UCSD-AML1 (cell line): ENCODE data around the gene CATSPER1.
"Not testable (repeated sequence)": the region's sequence is repeated elsewhere in the genome, so short reads cannot be mapped to it uniquely, and the experiment has no call there.

ENCODE experiments used
- DNase-seq: peaks from one replicate; lab custom pipeline; 2025; ENCODE audit not compliant: unreplicated experiment; lab: John Stamatoyannopoulos, UW

The CATSPER1 gene

GRCh38 chr11:66020618-66021357, 5.5 kb downstream of the CATSPER1 start:
- DNase-seq: peak; percentile 81

DNA sequence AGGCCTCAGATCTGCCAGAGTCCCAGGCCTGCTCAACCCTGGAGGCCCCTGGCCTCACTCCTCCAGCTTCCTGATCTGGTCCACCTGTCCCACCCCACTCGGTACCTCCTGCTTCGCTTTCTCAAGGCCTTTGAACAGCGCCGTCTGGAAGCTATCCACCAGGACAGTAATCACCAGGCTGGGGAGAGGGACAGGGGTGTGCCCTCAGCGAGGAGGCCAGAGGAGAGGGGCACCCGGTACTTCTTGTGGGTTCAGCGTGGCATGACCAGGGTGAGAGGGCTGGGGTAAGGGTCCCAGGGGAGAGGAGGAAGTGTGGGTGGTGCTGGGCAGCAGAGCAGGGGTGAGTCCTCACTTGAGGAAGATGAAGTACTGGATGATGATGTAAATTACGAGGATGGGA, 6.1 kb downstream of the CATSPER1 start:
- no peak for DNase-seq

DNA sequence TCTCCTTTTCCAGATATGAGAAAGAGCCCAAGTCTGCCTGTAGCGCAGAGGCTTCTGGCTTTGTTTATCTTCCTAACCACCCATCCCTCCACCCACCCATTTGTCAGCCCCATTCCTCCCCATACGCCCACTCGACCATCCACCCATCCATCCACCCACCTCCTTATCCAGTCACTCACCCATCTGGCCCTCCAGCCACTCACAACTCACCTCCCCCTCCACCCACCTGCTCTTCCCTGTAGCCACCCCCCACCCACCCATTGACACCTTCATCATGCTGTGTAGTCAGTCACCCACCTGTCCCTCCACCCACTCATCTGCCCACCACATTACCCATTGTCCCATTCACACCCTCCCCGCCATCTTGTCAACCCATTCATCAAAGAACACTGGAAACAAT, 9.0 kb downstream of the CATSPER1 start:
- DNase-seq: no peak

DNA sequence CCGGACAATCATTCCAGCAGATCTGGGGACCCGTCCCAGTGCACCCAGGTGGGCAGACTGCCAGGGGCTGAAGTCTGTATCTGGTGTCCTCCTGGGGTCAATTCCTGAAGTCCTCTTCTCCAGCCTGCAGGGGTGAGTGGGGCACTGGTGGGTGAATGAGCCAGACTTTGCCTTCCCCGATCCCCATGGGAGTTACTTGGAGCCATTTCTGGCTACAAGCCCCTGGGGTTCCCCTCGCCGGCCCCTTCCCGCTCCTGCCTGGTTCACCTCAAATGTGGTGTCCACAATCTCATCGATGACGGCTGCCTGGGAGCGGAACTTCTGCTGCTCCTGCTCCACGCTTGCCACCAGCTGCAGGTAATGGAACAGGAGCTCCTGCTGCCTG, 9.5 kb downstream of the CATSPER1 start:
- DNase-seq: no peak

DNA sequence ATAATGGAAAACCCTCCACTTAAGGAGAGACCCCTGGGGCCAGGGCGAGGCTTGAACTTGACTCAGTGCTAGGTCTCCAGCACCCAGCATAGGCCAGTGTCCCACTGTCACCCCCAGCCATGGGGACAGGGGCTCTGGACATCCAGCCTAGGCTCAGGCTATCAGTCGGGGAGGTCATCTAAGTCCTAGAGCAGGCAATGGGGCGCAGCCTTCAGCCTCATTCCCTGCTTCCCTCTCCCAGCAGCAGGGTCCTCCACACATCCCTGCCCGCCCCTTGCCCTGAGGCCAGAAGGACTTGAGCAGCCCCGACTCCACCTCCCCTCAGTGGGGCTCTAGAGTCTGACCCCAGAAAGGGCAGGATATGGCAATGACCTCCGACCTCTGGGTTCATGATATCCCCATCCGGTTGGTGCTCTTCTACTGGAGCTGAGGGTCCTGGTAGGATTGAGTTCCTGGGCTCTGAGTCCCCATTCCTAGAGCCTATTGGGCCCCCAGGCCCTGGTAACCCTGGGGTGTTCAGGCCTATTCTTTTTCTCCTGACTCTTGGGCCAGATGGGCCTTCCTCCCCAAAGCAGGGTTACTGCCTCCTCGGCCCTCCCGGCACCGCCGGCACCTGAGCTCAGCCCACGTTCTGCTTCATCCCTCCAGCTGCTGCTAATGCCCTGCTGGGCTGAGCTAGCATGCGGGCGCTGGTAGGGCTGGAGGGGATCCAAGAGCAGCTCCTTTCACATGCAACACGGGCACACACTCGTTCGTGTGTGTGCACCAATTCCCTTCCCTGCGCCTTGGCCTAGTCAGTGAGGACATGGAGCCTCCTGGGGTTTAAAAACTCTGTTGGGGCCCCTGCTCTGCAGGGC, 10.1 kb downstream of the CATSPER1 start:
- DNase-seq: no peak

DNA sequence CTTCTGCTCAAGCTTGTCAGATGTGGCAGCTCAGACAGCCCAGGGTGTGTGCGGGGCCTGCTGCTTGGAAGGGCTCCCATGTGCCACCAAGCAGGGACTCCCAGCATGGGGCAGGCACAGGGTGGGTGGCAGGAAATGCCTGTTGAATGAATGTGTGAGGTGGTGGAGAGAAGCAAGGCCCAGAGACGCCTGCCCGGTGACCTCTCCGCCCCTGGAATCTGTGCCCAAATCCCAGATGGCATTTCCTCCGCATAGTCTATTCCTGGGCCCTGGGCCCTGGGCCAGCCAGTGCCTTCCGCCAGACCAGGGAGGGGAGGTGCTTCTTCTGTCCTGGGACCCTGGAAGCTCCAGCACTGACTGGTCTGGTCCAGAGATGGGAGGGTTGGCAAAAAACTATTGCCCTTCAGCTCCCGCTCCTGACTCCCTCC, 10.8 kb downstream of the CATSPER1 start:
- DNase-seq: no peak

GRCh38 chr11:66014804-66015453, 11.3 kb downstream of the CATSPER1 start:
- no peak for DNase-seq

DNA sequence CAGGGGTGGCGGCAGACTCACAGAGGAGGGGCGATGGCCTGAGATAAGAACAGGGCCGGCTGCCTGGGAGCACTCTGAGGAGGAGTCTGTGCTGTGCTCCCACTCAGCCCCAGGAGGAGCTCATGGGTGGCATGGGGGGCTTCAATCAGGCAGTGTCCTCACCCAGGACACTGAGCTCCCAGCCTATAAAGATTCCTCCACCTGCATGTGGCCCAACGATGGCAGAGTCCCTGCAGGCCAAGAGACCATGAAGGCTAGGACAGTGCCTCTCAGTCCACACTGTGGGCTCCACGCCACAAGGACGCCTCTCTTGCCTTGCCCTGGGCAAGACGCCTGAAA, 12.5 kb downstream of the CATSPER1 start:
- no peak for DNase-seq

GRCh38 chr11:66012946-66013761, 13.1 kb downstream of the CATSPER1 start:
- peak; percentile 46 for DNase-seq

GRCh38 chr11:66012371-66012945, 13.8 kb downstream of the CATSPER1 start:
- DNase-seq: no peak

DNA sequence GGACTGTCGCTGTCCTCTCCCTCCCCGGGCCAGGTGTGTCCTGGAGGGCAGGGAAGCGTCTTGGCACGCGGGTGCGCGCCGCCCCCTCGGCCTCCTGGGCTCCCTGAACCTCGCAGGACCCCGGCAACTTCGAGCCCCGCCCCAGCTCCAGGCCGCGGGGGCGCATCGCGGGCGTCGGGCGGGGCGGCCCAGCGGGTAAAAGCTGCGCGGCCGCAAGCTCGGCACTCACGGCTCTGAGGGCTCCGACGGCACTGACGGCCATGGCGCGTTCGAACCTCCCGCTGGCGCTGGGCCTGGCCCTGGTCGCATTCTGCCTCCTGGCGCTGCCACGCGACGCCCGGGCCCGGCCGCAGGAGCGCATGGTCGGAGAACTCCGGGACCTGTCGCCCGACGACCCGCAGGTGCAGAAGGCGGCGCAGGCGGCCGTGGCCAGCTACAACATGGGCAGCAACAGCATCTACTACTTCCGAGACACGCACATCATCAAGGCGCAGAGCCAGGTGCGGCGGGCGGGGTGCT, 14.4 kb downstream of the CATSPER1 start, which contains the start of gene CST6:
TSS of gene CST6 (plus strand) at position 224 of the 519 bp plus-strand sequence. CDS start at position 261, 37 bp downstream.
- DNase-seq: no peak

DNA sequence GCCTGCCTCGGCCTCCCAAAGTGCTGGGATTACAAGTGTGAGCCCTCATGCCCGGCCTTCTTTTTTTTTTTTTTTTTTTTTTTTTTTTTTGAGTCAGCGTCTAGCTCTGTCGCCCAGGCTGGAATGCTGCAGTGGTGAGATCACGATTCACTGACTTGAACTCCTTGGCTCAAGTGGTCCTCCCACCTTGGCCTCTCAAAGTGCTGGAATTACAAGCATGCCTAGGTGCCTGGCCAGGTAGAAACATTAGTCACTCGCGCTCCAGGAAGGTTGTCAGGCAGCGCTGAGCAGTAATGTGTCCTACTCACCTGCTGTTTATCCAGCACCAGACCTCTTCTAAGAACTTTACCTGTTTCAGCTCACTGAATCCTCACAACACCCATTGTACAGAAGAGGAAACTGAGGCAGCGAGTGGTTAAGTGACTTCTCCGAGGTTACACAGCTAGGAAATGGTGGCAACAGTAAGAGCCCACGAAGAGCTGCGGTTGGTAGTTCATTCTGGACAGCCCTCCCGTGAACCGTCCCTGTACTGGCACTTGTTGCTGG, 15.0 kb downstream of the CATSPER1 start:
- no peak for DNase-seq

- not testable (repeated sequence) for DNase-seq
These were observed 16.2 kb downstream of the CATSPER1 start for GRCh38 chr11:66010036-66010435.

DNA sequence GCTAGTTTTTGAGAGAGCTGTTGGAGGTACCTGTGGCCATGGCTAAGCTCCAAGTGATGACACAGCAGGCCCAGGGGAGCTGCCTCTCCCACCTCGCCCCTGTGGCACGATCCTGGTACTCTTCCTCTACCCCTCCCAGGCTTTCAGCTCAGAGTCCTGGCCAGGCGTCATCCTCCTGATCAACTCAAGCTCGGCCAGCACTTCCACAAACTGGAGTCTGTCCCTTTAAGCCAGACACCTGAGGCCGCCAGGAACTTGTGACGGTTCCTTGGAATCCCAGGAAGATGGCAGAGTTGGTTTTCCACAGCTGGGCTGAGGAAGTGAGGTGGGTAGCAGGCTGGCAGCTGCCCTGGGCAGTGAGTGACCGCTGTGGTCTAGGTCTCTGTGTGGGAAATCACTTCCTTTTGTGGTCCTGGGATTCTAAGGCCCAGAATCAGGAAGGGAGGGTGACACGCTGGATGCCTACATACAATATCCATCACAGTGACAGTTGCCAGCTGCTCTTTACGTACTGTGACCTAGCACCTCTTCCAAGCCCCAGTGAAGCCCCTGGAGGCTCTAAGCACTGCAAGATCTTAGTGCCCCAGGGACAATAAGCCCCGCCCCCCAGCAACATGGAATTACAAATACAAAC, 17.7 kb downstream of the CATSPER1 start:
- peak; percentile 40 for DNase-seq

DNA sequence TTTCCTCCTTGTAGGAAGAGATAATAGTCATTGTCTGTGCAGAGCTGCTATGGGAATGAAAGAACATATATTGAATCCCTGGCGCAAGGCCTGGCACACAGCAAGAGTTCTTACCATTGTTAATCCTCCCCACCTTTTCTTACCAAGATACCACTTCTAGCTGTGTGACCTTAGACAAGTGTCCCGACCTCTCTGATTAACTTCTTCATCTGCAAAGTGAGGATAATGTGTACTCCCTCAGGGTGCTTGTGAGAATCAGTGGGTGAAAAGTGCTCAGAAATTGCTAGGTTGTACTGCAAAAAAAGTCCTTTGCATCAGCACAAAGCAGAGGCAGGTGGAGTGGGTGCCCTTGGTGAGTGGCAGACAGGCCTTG, 18.2 kb downstream of the CATSPER1 start:
- no peak for DNase-seq

GRCh38 chr11:66007201-66007634, 19.1 kb downstream of the CATSPER1 start:
- DNase-seq: no peak

DNA sequence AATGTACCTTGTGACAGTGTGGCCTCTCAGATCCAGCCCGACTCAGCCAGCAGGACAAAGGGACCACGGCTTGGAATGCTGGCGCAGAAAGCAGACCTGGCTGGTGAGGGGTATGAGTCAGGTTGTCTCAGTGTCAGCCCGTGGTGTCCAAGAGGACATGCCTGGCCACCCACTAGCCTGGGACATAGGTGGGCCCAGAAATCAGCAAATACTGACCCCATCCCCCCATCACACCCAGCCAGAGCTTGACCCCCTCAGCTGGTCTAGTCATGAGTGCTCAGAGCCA, 19.4 kb downstream of the CATSPER1 start:
- DNase-seq: no peak

DNA sequence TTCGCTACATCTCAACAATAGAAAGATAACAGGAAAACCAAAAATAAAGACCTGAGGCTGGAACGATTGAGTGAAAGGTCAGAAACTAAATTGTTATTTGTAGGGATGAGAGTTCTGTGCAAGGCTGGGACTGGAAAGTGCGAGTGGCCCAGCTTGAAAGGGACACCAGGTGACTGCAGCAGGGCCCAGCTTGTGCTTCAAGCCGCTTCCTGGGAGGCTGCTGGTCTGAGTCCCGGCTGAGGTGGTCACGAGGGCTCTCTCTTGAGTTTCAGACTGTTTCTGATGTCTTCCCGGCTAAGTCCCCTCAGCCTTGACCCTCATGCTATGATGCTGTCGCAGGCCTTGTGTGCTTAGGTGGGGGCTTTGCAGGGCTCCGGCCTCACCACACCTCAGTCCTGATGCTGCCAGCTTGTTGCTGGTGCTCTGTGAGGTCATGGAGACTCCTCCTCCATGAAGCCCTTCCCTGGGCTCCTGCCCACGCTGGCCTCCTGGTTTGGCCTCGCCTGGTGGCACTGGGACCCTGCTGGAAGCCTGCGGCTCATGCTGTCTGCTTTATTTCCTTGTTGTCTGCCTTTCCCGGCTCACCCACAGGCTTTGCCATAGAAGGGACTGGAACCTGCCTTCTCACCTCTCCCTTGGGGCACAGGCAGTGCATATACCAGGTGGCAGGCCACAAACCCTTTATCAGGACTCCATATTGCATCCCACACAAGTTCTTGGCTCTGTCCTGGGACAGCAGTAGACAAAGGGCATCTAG, 20.0 kb downstream of the CATSPER1 start:
- DNase-seq: no peak

DNA sequence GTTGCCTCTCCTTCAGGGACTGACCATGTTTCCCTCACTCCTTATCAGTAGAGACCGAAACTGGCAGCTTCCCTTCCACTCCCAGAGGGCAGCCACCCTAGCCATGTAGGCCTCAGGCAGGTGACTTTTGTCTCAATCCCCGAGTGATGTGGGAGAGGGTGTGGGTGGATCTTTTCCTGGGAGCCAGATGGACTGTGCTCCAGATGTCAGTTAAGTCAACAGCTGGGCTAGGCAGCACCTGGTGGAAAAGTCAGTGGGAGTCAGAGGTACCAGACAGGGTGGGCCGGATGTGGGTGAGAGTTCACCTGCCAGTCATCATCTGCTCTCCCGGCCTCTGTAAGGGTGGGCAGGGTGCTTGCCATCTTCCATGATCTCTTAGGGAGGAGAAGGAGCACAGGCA, 22.1 kb downstream of the CATSPER1 start:
- no peak for DNase-seq
